HEK293 (cell line): ENCODE measurements around the gene MLEC.

Source experiments
- CTCF ChIA-PET: fragments of 350-600 bp; formaldehyde crosslinking; extraction: SDS; loops from one replicate; lab custom pipeline; 2021; ENCODE audit warnings: antibody characterized with exemption; lab: Yijun Ruan, JAX
- POLR2A ChIA-PET: fragments of 300-600 bp; formaldehyde crosslinking; extraction: SDS; loops from one replicate; lab custom pipeline; 2020; ENCODE audit warnings: antibody characterized with exemption, inconsistent platforms; lab: Yijun Ruan, JAX
- H3K27ac ChIP-seq: fragments of 200-500 bp; sonication (Bioruptor generic); 2 replicates; pipeline ENCODE4 v1.5.1; 2014; ENCODE audit warnings: low read depth, low read length, control low read depth, inconsistent platforms; ENCODE audit errors: extremely low read depth
- H3K36me3 ChIP-seq, 2 experiments: fragments of 200-500 bp in 1 of 2; sonication (Bioruptor generic) in 1 of 2; 1 replicate in 1 of 2; 2 replicates in 1 of 2; pipeline ENCODE4 v1.5.1; 2014 to 2017; ENCODE audit warnings: inconsistent platforms in 2 of 2, low read length in 2 of 2; ENCODE audit not compliant: control insufficient read depth in 2 of 2, insufficient read depth in 1 of 2
- H3K4me1 ChIP-seq: fragments of 200-500 bp; sonication (Bioruptor generic); 2 replicates; pipeline ENCODE4 v1.5.1; 2014; ENCODE audit warnings: mild to moderate bottlenecking, low read length, inconsistent platforms; ENCODE audit not compliant: control insufficient read depth, insufficient read depth
- H3K4me3 ChIP-seq: 2 replicates; pipeline ENCODE4 v1.5.1; 2011; ENCODE audit warnings: low read depth, mild to moderate bottlenecking, control low read depth, low read length, moderate library complexity
- H3K9me3 ChIP-seq: fragments of 200-500 bp; sonication (Bioruptor generic); 2 replicates; pipeline ENCODE4 v1.5.1; 2014; ENCODE audit warnings: low read depth, low read length, inconsistent platforms; ENCODE audit not compliant: control insufficient read depth, insufficient read depth
- AEBP2 ChIP-seq: fragments of 450-650 bp; formaldehyde crosslinking; IDR thresholded peaks from 2 replicates; pipeline ENCODE4 v1.5.1; 2016; ENCODE audit warnings: missing biosample characterization, missing genetic modification characterization, borderline replicate concordance
- KLF9 ChIP-seq: fragments of 450-650 bp; formaldehyde crosslinking; IDR thresholded peaks from 2 replicates; pipeline ENCODE4 v1.5.1; 2016; ENCODE audit warnings: missing biosample characterization, missing genetic modification characterization, low read depth
- MYNN ChIP-seq: fragments of 450-650 bp; formaldehyde crosslinking; IDR thresholded peaks from 2 replicates; pipeline ENCODE4 v1.5.1; 2016; ENCODE audit warnings: missing biosample characterization, missing genetic modification characterization, borderline replicate concordance
- OSR2 ChIP-seq: fragments of 450-650 bp; formaldehyde crosslinking; IDR thresholded peaks from 2 replicates; pipeline ENCODE4 v1.5.1; 2016; ENCODE audit warnings: missing biosample characterization, missing genetic modification characterization
- SP7 ChIP-seq: fragments of 450-650 bp; formaldehyde crosslinking; IDR thresholded peaks from 2 replicates; pipeline ENCODE4 v1.5.1; 2016; ENCODE audit warnings: missing biosample characterization, missing genetic modification characterization
- ZBTB20 ChIP-seq: fragments of 450-650 bp; formaldehyde crosslinking; IDR thresholded peaks from 2 replicates; pipeline ENCODE4 v1.5.1; 2016; ENCODE audit warnings: missing biosample characterization, missing genetic modification characterization
- ZIC2 ChIP-seq: fragments of 450-650 bp; formaldehyde crosslinking; IDR thresholded peaks from 2 replicates; pipeline ENCODE4 v1.5.1; 2016; ENCODE audit warnings: missing biosample characterization, missing genetic modification characterization
- ZNF121 ChIP-seq: fragments of 450-650 bp; formaldehyde crosslinking; IDR thresholded peaks from 2 replicates; pipeline ENCODE4 v1.5.1; 2016; ENCODE audit warnings: missing biosample characterization, missing genetic modification characterization
- ZNF138 ChIP-seq: fragments of 450-650 bp; formaldehyde crosslinking; IDR thresholded peaks from 2 replicates; pipeline ENCODE4 v1.5.1; 2016; ENCODE audit warnings: missing biosample characterization, missing genetic modification characterization, borderline replicate concordance
- ZNF280D ChIP-seq: fragments of 450-650 bp; formaldehyde crosslinking; IDR thresholded peaks from 2 replicates; pipeline ENCODE4 v1.5.1; 2016; ENCODE audit warnings: missing biosample characterization, missing genetic modification characterization
- ZNF433 ChIP-seq: fragments of 450-650 bp; formaldehyde crosslinking; IDR thresholded peaks from 2 replicates; pipeline ENCODE4 v1.5.1; 2016; ENCODE audit warnings: missing biosample characterization, missing genetic modification characterization, low read depth
- ZNF548 ChIP-seq: fragments of 450-650 bp; formaldehyde crosslinking; IDR thresholded peaks from 2 replicates; pipeline ENCODE4 v1.5.1; 2016; ENCODE audit warnings: missing biosample characterization, missing genetic modification characterization
- ZNF768 ChIP-seq: fragments of 450-650 bp; formaldehyde crosslinking; IDR thresholded peaks from 2 replicates; pipeline ENCODE4 v1.5.1; 2018; ENCODE audit warnings: missing biosample characterization, mild to moderate bottlenecking, missing genetic modification characterization

The MLEC gene

GRCh38 chr12:120750806-120751205 is 63.9 kb downstream of the MLEC start:
- TF ChIP-seq AEBP2 (no peak), ZNF433 (tag by site-specific recombination) (no peak), ZNF548 (tag by site-specific recombination) (no peak), ZNF121 (tag by site-specific recombination) (peak; percentile 29; the same call in 1 of the 2 replicates), ZIC2 (tag by site-specific recombination) (no peak), SP7 (no peak), MYNN (tag by site-specific recombination) (no peak)
- no peaks in the 10 kb centered on the region for H3K9me3 ChIP-seq
- ChIA-PET CTCF (interaction anchor here (0.6 to 2.5 kb wide), 5 partner anchors 12 to 221 kb away, joined by 3 to 16 read pairs (median 4); no protein-coding TSS in a partner anchor), POLR2A (interaction anchor here (0.7 kb wide), 1 partner anchor 935 kb away, joined by 3 read pairs; no protein-coding TSS in a partner anchor)
- H3K27ac ChIP-seq, result no peak overlapping the region
- H3K36me3 ChIP-seq, result no peaks in the 10 kb centered on the region
- no peak overlapping the region for H3K4me3 ChIP-seq
- no peaks in the 10 kb centered on the region for H3K4me1 ChIP-seq

- Histone ChIP-seq H3K27ac (no peak overlapping the region), H3K36me3 (no peaks in the 10 kb centered on the region), H3K4me3 (no peak overlapping the region), H3K4me1 (no peaks in the 10 kb centered on the region), H3K9me3 (no peaks in the 10 kb centered on the region)
- ChIA-PET CTCF (interaction anchor here (0.6 to 2.5 kb wide), 3 partner anchors 19 to 221 kb away, joined by 3 to 16 read pairs (median 4); no protein-coding TSS in a partner anchor), POLR2A (interaction anchor here (0.5 kb wide), 1 partner anchor 139 kb away, joined by 8 read pairs; no protein-coding TSS in a partner anchor)
- TF ChIP-seq ZBTB20 (tag by site-specific recombination) (no peak), ZNF768 (no peak), ZNF280D (no peak), ZNF138 (tag by site-specific recombination) (no peak), OSR2 (tag by site-specific recombination) (no peak), KLF9 (no peak)
Measured at GRCh38 chr12:120751389-120751788, 64.4 kb downstream of the MLEC start.
